HUDEP-2 (cell line): ENCODE data around the gene NR1I2.

Experiments
- DNase-seq, 76 experiments: peaks; one replicate each; lab custom pipeline; 2025; ENCODE audit not compliant: unreplicated experiment in 76 of 76; lab: John Stamatoyannopoulos, UW

The NR1I2 gene

DNA sequence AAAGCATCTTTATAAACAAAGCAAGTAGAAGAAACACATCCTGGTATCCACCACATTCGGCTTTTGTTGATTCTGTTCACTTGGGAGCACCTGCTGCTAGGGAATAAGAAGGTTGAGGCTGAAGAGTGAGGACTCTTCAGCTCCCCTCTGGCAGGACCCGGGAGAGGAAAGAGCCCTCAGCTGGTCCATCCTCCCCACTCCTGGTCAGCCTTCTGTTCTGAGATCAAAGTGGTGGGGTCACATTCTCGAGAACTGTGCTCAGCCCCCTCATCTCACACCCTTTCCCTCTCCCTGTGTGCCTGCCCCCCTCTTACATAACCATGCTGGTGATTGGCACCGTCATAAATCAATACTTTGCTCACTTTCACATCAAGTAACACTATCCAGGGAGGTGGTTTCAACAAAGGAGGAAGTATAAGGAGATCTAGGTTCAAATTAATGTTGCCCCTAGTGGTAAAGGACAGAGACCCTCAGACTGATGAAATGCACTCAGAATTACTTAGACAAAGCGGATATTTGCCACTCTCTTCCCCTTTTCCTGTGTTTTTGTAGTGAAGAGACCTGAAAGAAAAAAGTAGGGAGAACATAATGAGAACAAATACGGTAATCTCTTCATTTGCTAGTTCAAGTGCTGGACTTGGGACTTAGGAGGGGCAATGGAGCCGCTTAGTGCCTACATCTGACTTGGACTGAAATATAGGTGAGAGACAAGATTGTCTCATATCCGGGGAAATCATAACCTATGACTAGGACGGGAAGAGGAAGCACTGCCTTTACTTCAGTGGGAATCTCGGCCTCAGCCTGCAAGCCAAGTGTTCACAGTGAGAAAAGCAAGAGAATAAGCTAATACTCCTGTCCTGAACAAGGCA is at the start of gene NR1I2:
TSS of gene NR1I2 (plus strand) at position 772 of the 869 bp plus-strand sequence.
- DNase-seq, result no peak

DNA sequence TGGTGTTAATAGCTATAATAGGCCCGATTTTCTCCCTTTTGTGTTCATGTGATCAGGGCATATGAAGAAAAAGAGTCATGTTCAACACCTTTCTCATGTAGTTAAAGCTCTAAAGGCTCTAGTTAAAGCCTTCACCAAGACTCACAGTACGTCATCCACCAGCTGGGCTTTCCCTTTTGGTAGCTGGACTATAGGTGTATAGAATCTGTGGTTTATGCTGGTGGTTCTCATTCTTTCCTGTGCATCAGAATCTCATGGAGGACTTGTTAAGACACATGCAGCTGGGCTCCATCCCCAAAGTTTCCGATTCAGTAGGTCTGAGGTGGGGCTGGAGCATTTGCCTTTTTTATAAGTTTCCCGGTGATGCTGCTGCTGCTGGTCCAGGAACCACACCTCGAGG is 48.1 kb upstream of the NR1I2 start:
- DNase-seq, result no peak

DNA sequence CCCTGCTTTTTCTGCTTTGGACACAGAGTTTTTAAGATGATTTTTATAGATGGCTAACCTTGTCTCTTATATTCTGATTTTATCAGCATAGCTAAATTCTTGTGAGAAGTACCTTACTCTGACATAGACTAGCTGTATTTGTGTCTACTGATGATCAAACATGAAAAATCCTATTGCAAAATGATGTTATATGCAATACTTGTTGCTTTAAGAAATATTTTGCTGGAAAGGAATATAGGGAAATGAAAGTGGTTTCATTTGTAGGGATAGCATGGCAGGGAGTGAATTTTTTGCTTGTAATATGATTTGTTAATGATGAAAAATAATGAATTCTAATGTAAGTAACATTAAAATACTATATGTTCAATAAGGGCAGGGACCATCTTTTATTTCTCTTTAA is 43.2 kb upstream of the NR1I2 start:
- no peak for DNase-seq

DNA sequence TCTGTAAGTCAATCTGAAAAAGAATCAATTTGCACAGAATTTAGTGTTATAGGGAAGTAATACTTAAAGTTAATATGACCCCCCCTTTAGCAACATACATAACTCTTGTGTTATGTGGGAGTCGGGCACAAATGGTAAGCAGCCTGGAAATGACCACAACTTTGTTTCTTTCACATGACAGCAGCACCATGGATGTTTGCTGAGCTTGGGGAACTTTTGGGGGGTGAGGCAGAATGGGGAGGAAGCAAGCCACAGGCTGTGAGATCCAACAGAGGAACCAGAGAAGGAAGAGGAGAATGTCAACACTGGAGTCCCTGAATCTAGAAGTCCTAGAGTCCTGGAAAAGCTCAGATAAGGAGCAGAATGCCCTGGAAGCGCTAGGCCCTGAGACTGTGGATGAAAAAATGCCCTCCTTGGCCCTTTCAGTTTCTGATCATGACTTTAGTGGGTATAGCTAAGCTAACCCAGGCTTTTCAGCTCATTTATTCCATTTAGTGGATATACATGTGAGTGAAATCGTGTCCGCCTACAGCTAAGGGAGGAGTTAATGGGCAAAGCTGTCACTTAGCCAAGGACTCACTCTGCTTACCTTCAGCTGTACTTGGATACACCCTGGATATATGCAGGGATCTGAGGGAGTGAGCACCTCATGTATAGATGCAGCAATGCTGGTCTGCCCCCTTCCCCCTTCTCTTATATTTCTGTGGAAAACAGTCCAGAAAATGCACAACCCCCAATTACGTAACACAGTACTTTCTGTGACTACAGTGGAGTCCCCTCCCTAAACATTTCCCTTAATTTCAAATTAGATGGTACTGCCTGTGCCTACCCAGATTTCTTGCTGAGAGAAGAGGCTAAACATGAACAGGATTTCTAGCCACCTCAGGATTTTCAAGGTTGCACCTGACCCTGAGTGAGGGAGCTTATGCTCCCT is 40.0 kb upstream of the NR1I2 start:
- no peak for DNase-seq

DNA sequence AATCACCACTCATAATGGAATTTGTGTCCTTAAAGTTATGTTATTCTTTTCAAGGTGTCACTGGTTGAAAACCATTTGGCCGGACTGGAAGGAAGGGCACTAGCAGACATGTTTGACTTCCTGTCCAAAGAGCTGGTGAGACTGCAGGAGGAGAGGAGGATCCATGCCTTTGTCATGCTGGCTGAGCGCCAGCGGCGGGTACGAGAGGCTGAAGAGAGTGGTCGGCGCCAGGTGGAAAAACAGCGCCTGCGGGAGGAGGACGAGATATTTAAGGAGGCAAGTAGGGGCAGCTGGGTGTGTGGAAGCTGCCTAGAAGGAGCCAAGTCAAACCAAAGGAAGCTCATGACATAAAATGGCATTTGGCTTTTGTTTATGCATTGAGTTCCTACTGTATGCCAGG is 38.0 kb upstream of the NR1I2 start:
- no peak for DNase-seq

- no peak for DNase-seq
These were observed 36.0 kb upstream of the NR1I2 start for GRCh38 chr3:119745942-119746341.

- no peak for DNase-seq
These were observed 35.5 kb upstream of the NR1I2 start for GRCh38 chr3:119746423-119746822.

GRCh38 chr3:119747357-119747756 is 34.5 kb upstream of the NR1I2 start:
- no peak for DNase-seq

- DNase-seq, result no peak
These were observed 32.9 kb upstream of the NR1I2 start for GRCh38 chr3:119748991-119749390.

DNA sequence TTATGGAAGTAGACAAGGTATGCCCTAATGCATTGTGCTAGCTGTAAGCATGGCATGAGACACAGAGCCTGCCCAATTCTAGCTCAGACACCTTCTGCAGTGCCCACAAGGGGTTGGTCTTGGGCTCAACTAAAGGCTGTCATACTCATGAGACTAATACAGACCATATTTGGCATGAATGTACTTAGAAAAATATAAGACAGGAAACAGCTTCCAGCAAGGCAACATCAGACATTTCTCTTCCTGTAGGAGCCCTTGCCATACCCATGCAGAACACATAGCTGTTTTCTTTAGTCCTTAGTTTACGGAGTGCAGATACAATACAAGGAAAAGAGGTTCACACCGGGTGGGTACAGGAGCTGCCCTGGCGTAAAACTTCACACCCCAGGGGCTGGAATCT is 30.5 kb upstream of the NR1I2 start:
- no peak for DNase-seq

DNA sequence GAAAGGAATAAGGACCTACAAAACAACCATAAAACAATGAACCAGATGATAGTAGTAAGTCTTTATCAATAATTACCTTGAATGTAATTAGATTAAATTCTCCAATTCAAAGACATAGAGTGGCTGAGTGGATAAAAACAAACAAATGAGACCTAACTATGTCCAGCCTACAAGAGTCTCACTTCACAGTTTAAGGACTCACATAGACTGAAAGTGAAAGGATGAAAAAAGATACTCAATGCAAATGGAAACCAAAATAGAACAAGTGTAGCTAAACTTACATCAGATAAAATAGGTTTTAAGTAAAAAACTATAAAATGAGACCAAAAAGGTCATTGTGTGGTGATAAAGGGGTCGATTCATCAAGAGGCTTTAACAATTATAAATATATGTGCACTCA is 21.9 kb upstream of the NR1I2 start:
- DNase-seq, result no peak

- no peak for DNase-seq
These were observed 19.0 kb upstream of the NR1I2 start for GRCh38 chr3:119762876-119763275.

- no peak for DNase-seq
These were observed 18.4 kb upstream of the NR1I2 start for GRCh38 chr3:119763466-119763865.

- DNase-seq, result no peak
These were observed 16.7 kb upstream of the NR1I2 start for GRCh38 chr3:119765239-119765638.

GRCh38 chr3:119767936-119768601 is 13.8 kb upstream of the NR1I2 start:
- no peak for DNase-seq

- no peak for DNase-seq
These were observed 13.1 kb upstream of the NR1I2 start for GRCh38 chr3:119768668-119769393.

DNA sequence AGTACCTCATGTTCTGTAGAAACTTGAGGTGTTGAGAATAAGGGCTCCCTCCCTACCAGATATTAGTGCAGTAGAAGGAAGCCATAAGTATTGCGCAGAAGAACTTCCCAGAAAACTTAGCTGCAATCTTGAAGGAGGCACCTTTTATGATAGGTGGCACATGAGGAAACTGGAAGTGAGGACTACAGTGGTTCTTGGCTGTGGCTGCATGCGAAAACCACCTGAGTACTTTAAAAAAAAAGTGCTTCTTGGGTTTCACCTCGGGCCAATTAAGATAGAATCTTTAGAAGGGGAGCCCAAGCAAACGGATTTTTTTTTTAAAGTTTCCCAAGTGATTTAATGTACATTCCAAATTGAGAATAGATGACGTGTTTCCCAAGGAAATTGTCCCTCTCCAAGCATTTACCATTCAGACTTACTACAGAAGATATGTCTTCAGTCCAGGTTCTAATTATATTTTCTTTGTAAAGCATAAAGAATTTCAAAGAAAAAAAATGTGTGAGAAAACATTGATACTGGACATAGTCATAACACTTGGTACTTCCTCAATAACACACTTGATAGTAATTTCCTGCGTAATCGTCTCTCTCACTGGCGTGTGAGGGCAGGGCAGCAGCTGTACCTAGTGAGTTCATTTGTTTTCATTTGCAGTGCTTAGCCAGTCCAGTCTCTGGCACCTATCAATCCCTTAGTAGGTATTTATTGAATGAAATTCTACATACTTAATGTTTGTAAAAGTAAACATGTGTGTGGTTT is 12.3 kb upstream of the NR1I2 start:
- no peak for DNase-seq

GRCh38 chr3:119774444-119774843 is 7.5 kb upstream of the NR1I2 start:
- DNase-seq, result no peak

GRCh38 chr3:119776304-119776703 is 5.6 kb upstream of the NR1I2 start:
- DNase-seq, result no peak

DNA sequence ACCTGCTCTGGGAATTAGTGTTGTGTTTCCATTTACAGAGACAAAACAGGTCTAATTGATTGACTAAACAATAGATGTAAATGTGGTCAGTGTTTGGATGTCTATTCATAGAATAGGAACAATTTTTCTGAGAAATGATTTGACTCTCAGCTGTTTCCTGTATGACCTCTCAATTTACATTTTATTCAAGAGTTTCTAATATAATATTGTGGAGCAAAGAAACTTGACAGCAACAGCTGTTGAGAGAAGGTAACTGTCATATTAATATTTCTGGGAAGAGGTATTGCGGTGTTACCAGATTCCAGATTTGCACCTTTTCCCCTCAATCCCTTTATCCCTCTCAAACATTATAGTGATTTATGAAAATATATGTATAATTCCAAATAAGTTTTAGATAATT is 3.7 kb upstream of the NR1I2 start:
- DNase-seq, result no peak
